Endothelial cell of umbilical vein (primary cell): ENCODE measurements around the gene PPFIBP2. TPM values are rescaled to one million over a fixed set of nuclear protein-coding genes. Genes with fewer than 3 reads are reported as not detected.

Source experiments
- BruUV-seq: library from RNA; stranded (reverse); fragments of 400-500 nt; replicated peaks from 2 replicates; lab custom pipeline; 2021; lab: Mats Ljungman, UMichigan
- CTCF ChIA-PET: fragments of 300-600, 350-600 bp; sonication (Branson Sonifier 250); formaldehyde crosslinking; loops from one replicate; lab custom pipeline; 2021; ENCODE audit warnings: antibody characterized with exemption, inconsistent platforms; lab: Charles Lee
- POLR2A ChIA-PET: fragments of 300-600, 350-600 bp; sonication (Branson Sonifier 250); formaldehyde crosslinking; loops from one replicate; lab custom pipeline; 2021; ENCODE audit warnings: antibody characterized with exemption, inconsistent platforms; lab: Charles Lee
- DNase-seq: peaks from one replicate; pipeline ENCODE4 v3.0.0-alpha.2; 2011; ENCODE audit warnings: low read depth, low spot score
- FAIRE-seq: peaks from 2 replicates; lab custom pipeline; 2011; peaks lifted over from hg19 to GRCh38; lab: Jason Lieb, UNC
- H2AFZ ChIP-seq: 2 replicates; pipeline ENCODE4 v1.6.0; 2012; ENCODE audit warnings: low read depth, low read length, control low read depth, inconsistent platforms
- H3K27ac ChIP-seq: 2 replicates; pipeline ENCODE4 v1.5.1; 2011; ENCODE audit warnings: low read depth, mild to moderate bottlenecking, control low read depth, low read length, moderate library complexity; ENCODE audit not compliant: insufficient read depth
- H3K27me3 ChIP-seq, 2 experiments: 2 replicates each; pipeline versions ENCODE4 v1.6.0 to v1.6.1; 2011; ENCODE audit warnings: low read length in 2 of 2, mixed read lengths in 1 of 2; ENCODE audit not compliant: control insufficient read depth in 2 of 2, insufficient read depth in 2 of 2
- H3K36me3 ChIP-seq, 2 experiments: 2 replicates in 1 of 2; 3 replicates in 1 of 2; pipeline ENCODE4 v1.5.1; 2011; ENCODE audit warnings: low read length in 2 of 2, mild to moderate bottlenecking in 1 of 2, moderate library complexity in 1 of 2; ENCODE audit not compliant: control insufficient read depth in 2 of 2, insufficient read depth in 2 of 2; ENCODE audit errors: extremely low read depth in 1 of 2
- H3K4me1 ChIP-seq: 3 replicates; pipeline ENCODE4 v1.5.1; 2011; ENCODE audit warnings: mild to moderate bottlenecking, low read length; ENCODE audit not compliant: control insufficient read depth, insufficient read depth; ENCODE audit errors: extremely low read depth
- H3K4me2 ChIP-seq: 2 replicates; pipeline ENCODE4 v1.6.1; 2011; ENCODE audit warnings: low read length, control low read depth, mixed read lengths; ENCODE audit not compliant: insufficient read depth
- H3K4me3 ChIP-seq, 3 experiments: fragments of 200-600 bp in 1 of 3; sonication (generic), shearing (Covaris generic) in 1 of 3; replicated peaks in 1 of 3; 2 replicates each; pipeline ENCODE4 v1.5.1; 2011 to 2016; ENCODE audit warnings: control low read depth in 3 of 3, low read length in 3 of 3, mild to moderate bottlenecking in 2 of 3, inconsistent platforms in 1 of 3, low read depth in 1 of 3, moderate library complexity in 1 of 3; ENCODE audit not compliant: insufficient read depth in 1 of 3
- H3K79me2 ChIP-seq: 2 replicates; pipeline ENCODE4 v1.6.0; 2012; ENCODE audit warnings: low read length, inconsistent platforms; ENCODE audit not compliant: control insufficient read depth, insufficient read depth
- H3K9ac ChIP-seq: replicated peaks from 2 replicates; pipeline ENCODE3; 2011; ENCODE audit warnings: low read length, control low read depth; ENCODE audit not compliant: insufficient read depth; ENCODE audit errors: extremely low read depth
- H3K9me1 ChIP-seq: replicated peaks from 3 replicates; pipeline ENCODE4 v1.6.0; 2011; ENCODE audit warnings: mild to moderate bottlenecking, low read length; ENCODE audit not compliant: control insufficient read depth, insufficient read depth; ENCODE audit errors: extremely low read depth
- H3K9me3 ChIP-seq: replicated peaks from 2 replicates; pipeline ENCODE4 v1.5.1; 2012; ENCODE audit warnings: low read length, inconsistent platforms; ENCODE audit not compliant: control insufficient read depth, insufficient read depth
- H4K20me1 ChIP-seq: replicated peaks from 2 replicates; pipeline ENCODE3; 2011; ENCODE audit warnings: mild to moderate bottlenecking, low read length; ENCODE audit not compliant: control insufficient read depth, insufficient read depth; ENCODE audit errors: extremely low read depth
- EZH2 ChIP-seq: IDR thresholded peaks from 2 replicates; pipeline ENCODE4 v1.6.1; 2012; ENCODE audit warnings: borderline replicate concordance, low read depth, mild to moderate bottlenecking, moderate library complexity, low read length, inconsistent platforms; ENCODE audit not compliant: severe bottlenecking
- FOS ChIP-seq: IDR thresholded peaks from 2 replicates; pipeline ENCODE4 v1.6.1; 2011; ENCODE audit warnings: mild to moderate bottlenecking, low read length, moderate library complexity, borderline replicate concordance; ENCODE audit not compliant: insufficient read depth
- GATA2 ChIP-seq: IDR thresholded peaks from 2 replicates; pipeline ENCODE4 v1.7.0; 2011; ENCODE audit warnings: low read depth, mild to moderate bottlenecking, moderate library complexity, mixed read lengths, low read length; ENCODE audit not compliant: insufficient read length, insufficient read depth
- JUN ChIP-seq: IDR thresholded peaks from 2 replicates; pipeline ENCODE4 v1.6.1; 2011; ENCODE audit warnings: borderline replicate concordance, low read depth; ENCODE audit not compliant: insufficient read length, insufficient read depth
- MYC ChIP-seq: IDR thresholded peaks from one replicate; pipeline ENCODE4 v1.6.1; 2011; ENCODE audit warnings: mild to moderate bottlenecking, low read depth, low read length
- POLR2A ChIP-seq: IDR thresholded peaks from 2 replicates; pipeline ENCODE4 v1.6.1; 2012; ENCODE audit warnings: low read depth, mild to moderate bottlenecking, control low read depth, low read length
- POLR2AphosphoS5 ChIP-seq: IDR thresholded peaks from 2 replicates; pipeline ENCODE4 v1.6.1; 2012; ENCODE audit warnings: low read depth, mild to moderate bottlenecking, control low read depth, low read length, moderate library complexity; ENCODE audit not compliant: insufficient read depth
- dilution Hi-C: fragments of 300-500 bp; cut with MboI; formaldehyde crosslinking; loops from one replicate; pipeline ENCODE4 v1.15.0; 2019; ENCODE audit warnings: low sequenced_read_pairs; ENCODE audit not compliant: extremely low pct_ligation_motif_present
- intact Hi-C: fragments of 100-400 bp; cut with micrococcal nuclease; formaldehyde crosslinking; loops from one replicate; pipeline ENCODE4 v1.10.0; 2022
- polyA plus RNA-seq, 4 experiments: library from polyadenylated mRNA; depleted of rRNA in 3 of 4; stranded (reverse) in 3 of 4; unstranded in 1 of 4; fragments of >200 nt; gene quantifications; 2 replicates each; pipeline versions ENCODE4 v1.2.1 to v1.2.3, GENCODE V29; 2011 to 2012; ENCODE audit warnings: missing spikeins in 1 of 4
- total RNA-seq: library from RNA; stranded (reverse); gene quantifications from 2 replicates; pipeline ENCODE4 v1.2.3, GENCODE V29; 2021
- TF ChIP-seq, protein P1 (sequence below), 2 donors: IDR thresholded peaks; 1 replicate in 1 of 2; 2 replicates in 1 of 2; pipeline ENCODE4 v1.5.1; 2011; ENCODE audit warnings: low read length in 2 of 2, mild to moderate bottlenecking in 2 of 2, moderate library complexity in 2 of 2, control low read depth in 1 of 2, inconsistent platforms in 1 of 2, low read depth in 1 of 2; ENCODE audit not compliant: insufficient read depth in 1 of 2; ENCODE audit errors: extremely low read depth in 1 of 2
- TF ChIP-seq, protein P2 (sequence below): IDR thresholded peaks from 2 replicates; pipeline ENCODE4 v1.6.1; 2011; ENCODE audit not compliant: insufficient read depth, insufficient read length

The PPFIBP2 gene
- total and polyA plus RNA-seq, 2 donors (not counting 3 experiments of a cell fraction or from before 2014, with no cell fraction given) = 1.3 to 4.0 TPM

DNA sequence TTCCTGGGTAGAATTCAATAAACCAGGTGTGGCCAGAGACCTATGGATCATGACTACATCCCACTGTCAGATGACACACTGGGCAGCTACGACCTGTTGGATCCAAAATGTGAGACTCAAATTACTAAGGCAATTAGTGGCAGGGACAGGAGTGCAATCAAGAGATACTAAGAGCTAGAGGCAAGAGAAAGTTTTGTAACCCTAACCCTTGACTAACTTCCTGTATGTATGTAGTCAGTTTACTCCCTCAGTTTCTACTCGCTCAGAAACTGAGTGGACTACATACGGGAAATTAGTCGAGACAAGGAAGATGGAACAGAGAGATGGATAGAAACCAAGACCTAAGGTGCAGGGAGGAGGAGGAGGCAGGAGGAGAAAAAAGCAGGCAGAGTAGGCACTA, 156.8 kb downstream of the PPFIBP2 start:
- no TSS peak for BruUV-seq
- TF ChIP-seq, protein P1, sequence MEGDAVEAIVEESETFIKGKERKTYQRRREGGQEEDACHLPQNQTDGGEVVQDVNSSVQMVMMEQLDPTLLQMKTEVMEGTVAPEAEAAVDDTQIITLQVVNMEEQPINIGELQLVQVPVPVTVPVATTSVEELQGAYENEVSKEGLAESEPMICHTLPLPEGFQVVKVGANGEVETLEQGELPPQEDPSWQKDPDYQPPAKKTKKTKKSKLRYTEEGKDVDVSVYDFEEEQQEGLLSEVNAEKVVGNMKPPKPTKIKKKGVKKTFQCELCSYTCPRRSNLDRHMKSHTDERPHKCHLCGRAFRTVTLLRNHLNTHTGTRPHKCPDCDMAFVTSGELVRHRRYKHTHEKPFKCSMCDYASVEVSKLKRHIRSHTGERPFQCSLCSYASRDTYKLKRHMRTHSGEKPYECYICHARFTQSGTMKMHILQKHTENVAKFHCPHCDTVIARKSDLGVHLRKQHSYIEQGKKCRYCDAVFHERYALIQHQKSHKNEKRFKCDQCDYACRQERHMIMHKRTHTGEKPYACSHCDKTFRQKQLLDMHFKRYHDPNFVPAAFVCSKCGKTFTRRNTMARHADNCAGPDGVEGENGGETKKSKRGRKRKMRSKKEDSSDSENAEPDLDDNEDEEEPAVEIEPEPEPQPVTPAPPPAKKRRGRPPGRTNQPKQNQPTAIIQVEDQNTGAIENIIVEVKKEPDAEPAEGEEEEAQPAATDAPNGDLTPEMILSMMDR (IDR thresholded peaks at IDR 0.05; ENCODE audit: extremely low read depth in 1 of 2, insufficient read depth in 1 of 2, low read depth in 1 of 2, low read length in 2 of 2) = no peak
- TF ChIP-seq GATA2 (no peak), MYC (no peak), POLR2AphosphoS5 (no peak), FOS (no peak), JUN (no peak), POLR2A (no peak), EZH2 (no peak)
- TF ChIP-seq, protein P2, sequence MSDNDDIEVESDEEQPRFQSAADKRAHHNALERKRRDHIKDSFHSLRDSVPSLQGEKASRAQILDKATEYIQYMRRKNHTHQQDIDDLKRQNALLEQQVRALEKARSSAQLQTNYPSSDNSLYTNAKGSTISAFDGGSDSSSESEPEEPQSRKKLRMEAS = no peak
- no peak overlapping the region for H3K9ac ChIP-seq
- no peak for FAIRE-seq
- no peaks in the 10 kb centered on the region for H3K9me3 ChIP-seq
- intact Hi-C loops = loop anchor here (5.0 kb wide), 1 partner anchor 317 kb away; the partner anchor contains the start of gene EIF3F
- H4K20me1 ChIP-seq = no peaks in the 10 kb centered on the region
- H3K4me3 ChIP-seq = no peak overlapping the region
- H3K9me1 ChIP-seq = no peaks in the 10 kb centered on the region
- no peaks in the 10 kb centered on the region for H3K36me3 ChIP-seq
- H3K27ac ChIP-seq = no peak overlapping the region
- CTCF ChIA-PET = interaction anchor here (1.3 to 9.7 kb wide), 6 partner anchors 12 to 429 kb away, joined by 3 to 225 read pairs (median 5); partner anchors contain the start of gene PPFIBP2
- dilution Hi-C loops = no loop called here
- peaks cover 0 to 4% of the 10 kb centered on the region in 2 experiments for H3K27me3 ChIP-seq
- POLR2A ChIA-PET = no interaction called here
- no peak for DNase-seq
- H3K4me1 ChIP-seq = peaks cover 4% of the 10 kb centered on the region
- H3K79me2 ChIP-seq = no peaks in the 10 kb centered on the region
- no peak overlapping the region for H3K4me2 ChIP-seq
- H2AFZ ChIP-seq = no peak overlapping the region
